ENCODE measurements around the gene GBX2. TPM values are rescaled to one million over a fixed set of nuclear protein-coding genes. Genes with fewer than 3 reads are reported as not detected.

Gene GBX2
- total and polyA plus RNA-seq, 12 donors: not detected

- no peak for TF ChIP-seq CTCF (IDR thresholded peaks at IDR 0.05)
- no peak for TF ChIP-seq POLR2A (IDR thresholded peaks at IDR 0.05)
- Histone ChIP-seq H3K4me1 (replicated peaks in 1 of 2) (peaks cover 13 to 36% of the 10 kb centered on the region in 2 donors), H3K9me3 (replicated peaks in 1 of 3) (no peaks in the 10 kb centered on the region), H3K36me3 (replicated peaks in 1 of 2) (no peaks in the 10 kb centered on the region), H3K4me3 (peak overlapping the region in 1 of 4 donors; percentile 50), H3K27me3 (peaks cover 99% of the 10 kb centered on the region), H3K27ac (no peak overlapping the region)
- 4 to 12% (median 8%) methylated on average over 7 to 29 of the region's 29 CpGs for WGBS, 4 donors
- no peak for DNase-seq
- intact Hi-C loops (cut with DNase I): no loop called here
These were observed 1.3 kb downstream of the GBX2 start for GRCh38 chr2:236166796-236167296.

- no peak overlapping the region for H3K27ac ChIP-seq
- no peaks in the 10 kb centered on the region for H3K9me3 ChIP-seq (replicated peaks in 1 of 3)
- intact Hi-C loops (cut with DNase I): no loop called here
- DNase-seq: no peak
- no peaks in the 10 kb centered on the region for H3K36me3 ChIP-seq (replicated peaks in 1 of 2)
- peaks cover 99% of the 10 kb centered on the region for H3K27me3 ChIP-seq
- H3K4me3 ChIP-seq: peak overlapping the region in 1 of 4 donors; percentile 38
- TF ChIP-seq CTCF (IDR thresholded peaks at IDR 0.05): no peak
- no peak for TF ChIP-seq POLR2A (IDR thresholded peaks at IDR 0.05)
- 4 to 7% (median 6%) methylated on average over 13 to 58 of the region's 58 CpGs for WGBS, 4 donors
- H3K4me1 ChIP-seq (replicated peaks in 1 of 2): peaks cover 13 to 36% of the 10 kb centered on the region in 2 donors
These were observed 2.1 kb downstream of the GBX2 start for GRCh38 chr2:236165842-236166795.

- Histone ChIP-seq H3K27ac (no peak overlapping the region), H3K4me1 (replicated peaks in 1 of 2) (peaks cover 13 to 36% of the 10 kb centered on the region in 2 donors), H3K4me3 (no peak overlapping the region), H3K9me3 (replicated peaks in 1 of 3) (no peaks in the 10 kb centered on the region), H3K27me3 (peaks cover 98% of the 10 kb centered on the region), H3K36me3 (replicated peaks in 1 of 2) (no peaks in the 10 kb centered on the region)
- TF ChIP-seq CTCF (IDR thresholded peaks at IDR 0.05) (no peak), POLR2A (IDR thresholded peaks at IDR 0.05) (no peak)
- WGBS, 4 donors: 25 to 33% (median 30%) methylated on average over 17 to 18 of the region's 18 CpGs
- no peak for DNase-seq
- intact Hi-C loops (cut with DNase I): no loop called here
These were observed 3.0 kb downstream of the GBX2 start for GRCh38 chr2:236164925-236165841.
